ENCODE measurements around the gene SLC17A8.

The SLC17A8 gene

GRCh38 chr12:100433701-100434100 lies 76.8 kb downstream of the SLC17A8 start:
- no peak for DNase-seq

- no peak for DNase-seq
Measured at GRCh38 chr12:100434177-100434576, 77.3 kb downstream of the SLC17A8 start.

- DNase-seq, result no peak
Measured at GRCh38 chr12:100435957-100436356, 79.1 kb downstream of the SLC17A8 start.

GRCh38 chr12:100437038-100437841 lies 80.4 kb downstream of the SLC17A8 start:
- DNase-seq, result no peak

- DNase-seq, result no peak
Measured at GRCh38 chr12:100439797-100440196, 82.9 kb downstream of the SLC17A8 start.

- no peak for DNase-seq
Measured at GRCh38 chr12:100442403-100442802, 85.5 kb downstream of the SLC17A8 start.

GRCh38 chr12:100443434-100443833 lies 86.6 kb downstream of the SLC17A8 start:
- DNase-seq, result no peak

- DNase-seq, result no peak
Measured at GRCh38 chr12:100445081-100445481, 88.2 kb downstream of the SLC17A8 start.

- no peak for DNase-seq
Measured at GRCh38 chr12:100447381-100447780, 90.5 kb downstream of the SLC17A8 start.

GRCh38 chr12:100448656-100449055 lies 91.8 kb downstream of the SLC17A8 start:
- no peak for DNase-seq

- DNase-seq, result no peak
Measured at GRCh38 chr12:100450735-100451134, 93.9 kb downstream of the SLC17A8 start.

- no peak for DNase-seq
Measured at GRCh38 chr12:100453951-100454350, 97.1 kb downstream of the SLC17A8 start.

GRCh38 chr12:100455896-100456295 lies 99.0 kb downstream of the SLC17A8 start:
- no peak for DNase-seq

- no peak for DNase-seq
Measured at GRCh38 chr12:100458191-100458590, 101.3 kb downstream of the SLC17A8 start.

- DNase-seq, result no peak
Measured at GRCh38 chr12:100460702-100461101, 103.8 kb downstream of the SLC17A8 start.

GRCh38 chr12:100461330-100461973 lies 104.6 kb downstream of the SLC17A8 start:
- DNase-seq, result no peak

- no peak for DNase-seq
Measured at GRCh38 chr12:100463661-100464060, 106.8 kb downstream of the SLC17A8 start.

GRCh38 chr12:100464529-100464928 lies 107.7 kb downstream of the SLC17A8 start:
- DNase-seq, result no peak

GRCh38 chr12:100468126-100468525 lies 111.3 kb downstream of the SLC17A8 start:
- DNase-seq, result no peak

All from NCI-H146 (cell line).